Hematopoietic multipotent progenitor cell treated with erythropoietin and hydrocortisone succinate and interleukin-3 and kit ligand, for 4 days (in vitro differentiated cells): ENCODE results near the gene TAF1B.
"Not testable (repeated sequence)": the region's sequence is repeated elsewhere in the genome, so short reads cannot be mapped to it uniquely, and the experiment has no call there.

Experiments
- DNase-seq: peaks from one replicate; pipeline ENCODE4 v3.0.0-alpha.2; 2015

The TAF1B gene

GRCh38 chr2:9832586-9832985 lies 10.7 kb upstream of the TAF1B start:
- DNase-seq, result no peak

GRCh38 chr2:9835068-9835467 lies 8.2 kb upstream of the TAF1B start:
- DNase-seq, result not testable (repeated sequence)

GRCh38 chr2:9836074-9836473 lies 7.2 kb upstream of the TAF1B start:
- DNase-seq, result no peak

- no peak for DNase-seq
These were observed 6.8 kb upstream of the TAF1B start for GRCh38 chr2:9836517-9836916.

- DNase-seq, result no peak
These were observed 5.8 kb upstream of the TAF1B start for GRCh38 chr2:9837451-9837850.

- no peak for DNase-seq
These were observed 4.9 kb upstream of the TAF1B start for GRCh38 chr2:9838391-9838790.

GRCh38 chr2:9842487-9843228 lies 616 bp upstream of the TAF1B start:
- DNase-seq, result no peak

GRCh38 chr2:9844036-9844483 lies 786 bp downstream of the TAF1B start:
- DNase-seq, result no peak

GRCh38 chr2:9844576-9844975 lies 1.3 kb downstream of the TAF1B start:
- DNase-seq, result peak; percentile 36

- peak; percentile 34 for DNase-seq
These were observed 3.3 kb downstream of the TAF1B start for GRCh38 chr2:9846554-9846953.

GRCh38 chr2:9847140-9847539 lies 3.9 kb downstream of the TAF1B start:
- no peak for DNase-seq

- no peak for DNase-seq
These were observed 9.6 kb downstream of the TAF1B start for GRCh38 chr2:9852881-9853280.

GRCh38 chr2:9857814-9858729 lies 14.8 kb downstream of the TAF1B start:
- no peak for DNase-seq

GRCh38 chr2:9858730-9859068 lies 15.4 kb downstream of the TAF1B start:
- no peak for DNase-seq

- not testable (repeated sequence) for DNase-seq
These were observed 17.8 kb downstream of the TAF1B start for GRCh38 chr2:9860922-9861580.

GRCh38 chr2:9867881-9868280 lies 24.6 kb downstream of the TAF1B start:
- no peak for DNase-seq

- no peak for DNase-seq
These were observed 30.1 kb downstream of the TAF1B start for GRCh38 chr2:9873337-9873736.

GRCh38 chr2:9877026-9877425 lies 33.8 kb downstream of the TAF1B start:
- no peak for DNase-seq

GRCh38 chr2:9877726-9878125 lies 34.5 kb downstream of the TAF1B start:
- DNase-seq, result no peak

GRCh38 chr2:9879455-9880194 lies 36.4 kb downstream of the TAF1B start:
- no peak for DNase-seq

GRCh38 chr2:9883897-9884296 lies 40.6 kb downstream of the TAF1B start:
- no peak for DNase-seq

- no peak for DNase-seq
These were observed 41.2 kb downstream of the TAF1B start for GRCh38 chr2:9884436-9884835.
